ENCODE data around the gene DNAAF3. TPM values are rescaled to one million over a fixed set of nuclear protein-coding genes. Genes with fewer than 3 reads are reported as not detected.

The DNAAF3 gene
- total RNA-seq, 1 donor from 2014 or later: 0.51 TPM

DNA sequence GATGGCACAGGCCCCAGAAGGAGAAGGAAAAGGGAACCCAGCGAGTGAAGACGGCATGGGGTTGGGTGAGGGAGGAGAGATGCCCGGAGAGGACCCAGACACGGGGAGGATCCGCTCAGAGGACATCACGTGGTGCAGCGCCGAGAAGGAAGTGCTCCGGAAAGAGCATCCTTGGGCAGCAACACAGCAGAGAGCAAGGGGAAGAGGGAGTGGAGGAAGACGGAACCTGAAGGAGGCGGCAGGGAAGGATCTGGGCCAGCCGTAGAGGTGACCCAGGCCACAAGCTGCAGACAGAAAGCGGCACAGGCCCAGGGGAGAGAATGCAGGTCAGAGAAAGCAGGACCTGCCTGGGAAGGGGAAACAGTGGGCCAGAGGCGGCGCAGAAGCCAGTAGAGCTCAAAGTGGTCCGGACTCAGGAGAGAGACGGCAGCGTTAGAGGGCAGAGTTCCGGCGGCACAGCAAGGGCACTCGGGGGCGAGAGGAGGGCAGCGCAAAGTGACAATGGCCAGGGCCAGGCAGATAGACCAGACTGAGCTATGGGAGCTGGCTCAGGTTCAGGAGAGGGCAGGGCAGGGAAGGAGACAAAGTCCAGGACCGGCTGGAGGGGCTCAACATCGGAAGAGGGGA, 50.1 kb downstream of the DNAAF3 start:
- DNase-seq: peak; percentile 71

DNA sequence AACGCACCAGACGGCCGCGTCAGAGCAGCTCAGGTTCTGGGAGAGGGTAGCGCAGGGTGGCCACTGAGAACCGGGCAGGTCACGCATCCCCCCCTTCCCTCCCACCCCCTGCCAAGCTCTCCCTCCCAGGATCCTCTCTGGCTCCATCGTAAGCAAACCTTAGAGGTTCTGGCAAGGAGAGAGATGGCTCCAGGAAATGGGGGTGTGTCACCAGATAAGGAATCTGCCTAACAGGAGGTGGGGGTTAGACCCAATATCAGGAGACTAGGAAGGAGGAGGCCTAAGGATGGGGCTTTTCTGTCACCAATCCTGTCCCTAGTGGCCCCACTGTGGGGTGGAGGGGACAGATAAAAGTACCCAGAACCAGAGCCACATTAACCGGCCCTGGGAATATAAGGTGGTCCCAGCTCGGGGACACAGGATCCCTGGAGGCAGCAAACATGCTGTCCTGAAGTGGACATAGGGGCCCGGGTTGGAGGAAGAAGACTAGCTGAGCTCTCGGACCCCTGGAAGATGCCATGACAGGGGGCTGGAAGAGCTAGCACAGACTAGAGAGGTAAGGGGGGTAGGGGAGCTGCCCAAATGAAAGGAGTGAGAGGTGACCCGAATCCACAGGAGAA, 50.9 kb downstream of the DNAAF3 start:
- DNase-seq: no peak

GRCh38 chr19:55114566-55115145, 51.8 kb downstream of the DNAAF3 start:
- no peak for DNase-seq

DNA sequence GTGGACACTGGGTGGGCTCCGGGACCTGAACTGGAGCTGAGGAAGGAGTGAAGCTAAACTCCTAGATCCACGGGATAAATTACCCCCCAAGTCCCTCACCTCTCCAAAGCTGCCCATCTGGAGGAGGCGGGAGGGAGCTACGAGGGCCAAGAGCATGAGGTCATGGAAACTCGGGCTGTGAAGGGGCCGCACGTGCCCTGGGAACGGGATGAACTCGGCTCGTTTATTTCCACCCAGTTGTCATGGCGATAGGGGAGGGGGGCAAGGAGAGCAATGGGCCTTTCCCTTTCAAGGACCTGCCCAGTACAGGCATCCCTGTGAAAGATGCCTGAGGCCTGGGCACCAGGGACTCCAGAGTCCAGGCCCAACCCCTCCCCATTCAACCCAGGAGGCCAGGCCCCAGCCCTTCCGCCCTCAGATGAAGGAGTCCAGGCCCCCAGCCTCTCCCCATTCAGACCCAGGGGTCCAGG, 52.8 kb downstream of the DNAAF3 start:
- peak; percentile 98 for DNase-seq

DNA sequence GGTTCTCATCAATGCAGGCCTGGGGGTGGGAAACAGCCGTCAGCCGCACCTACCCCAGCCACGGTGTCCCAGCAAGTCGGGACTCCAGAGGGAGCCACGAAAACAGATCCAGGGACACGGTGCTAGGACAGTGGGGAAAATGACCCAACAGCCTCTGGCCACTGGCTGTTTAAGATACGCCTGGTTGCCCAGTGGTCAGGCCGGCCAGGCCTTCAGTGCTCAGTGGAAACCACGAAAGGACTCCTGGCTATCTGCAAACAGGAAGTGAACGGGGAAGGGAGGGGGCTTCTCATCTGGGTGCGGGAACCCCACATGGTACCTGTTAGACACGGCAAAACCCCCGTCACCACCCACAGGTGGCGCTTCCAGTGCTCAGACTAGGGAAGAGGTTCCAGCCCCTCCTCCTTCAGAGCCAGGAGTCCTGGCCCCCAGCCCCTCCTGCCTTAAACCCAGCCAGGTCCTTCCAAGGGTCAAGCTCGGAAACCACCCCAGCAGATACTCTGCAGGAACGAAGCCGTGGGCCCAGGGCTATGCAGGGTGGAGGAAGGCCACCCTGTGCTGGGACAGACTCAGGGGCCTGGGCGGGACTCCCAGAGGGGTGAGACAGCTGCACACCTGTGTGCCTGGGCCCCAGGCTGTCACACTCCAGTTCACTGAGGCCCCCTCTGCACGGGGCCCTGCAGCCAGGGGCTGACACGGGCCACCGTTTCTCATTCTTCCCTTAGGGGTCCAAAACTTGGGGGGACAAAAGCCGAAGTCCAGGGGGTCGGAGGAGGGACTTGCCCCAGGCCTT, 53.4 kb downstream of the DNAAF3 start:
- DNase-seq: peak; percentile 50

DNA sequence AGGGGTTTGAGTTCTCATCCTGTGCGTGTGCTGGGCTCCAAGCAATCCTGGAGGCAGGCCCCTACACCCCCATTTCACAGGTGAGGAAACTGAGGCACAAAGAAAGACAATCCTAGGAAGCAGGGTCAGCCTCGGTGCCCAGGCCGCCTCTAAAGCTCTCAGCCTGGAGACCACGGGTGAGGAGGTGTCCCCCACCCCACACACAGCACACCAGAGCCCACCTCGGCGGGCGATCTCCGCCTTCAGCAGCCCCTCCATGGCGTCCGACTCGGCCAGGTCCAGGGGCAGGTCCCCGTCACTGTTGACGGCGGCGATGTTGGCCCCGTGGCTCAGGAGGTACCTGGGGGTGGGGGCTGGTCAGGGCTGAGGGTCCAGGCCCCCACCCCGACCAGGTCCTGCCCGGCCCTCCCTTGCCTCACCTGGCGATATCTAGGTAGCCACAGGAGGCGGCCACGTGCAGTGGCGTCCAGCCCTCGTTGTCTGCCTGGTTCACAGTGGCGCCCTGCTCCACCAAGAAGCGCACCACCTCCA, 54.1 kb downstream of the DNAAF3 start:
- no peak for DNase-seq

- no peak for DNase-seq
Observed at GRCh38 chr19:55111238-55111831, 55.1 kb downstream of the DNAAF3 start.

DNA sequence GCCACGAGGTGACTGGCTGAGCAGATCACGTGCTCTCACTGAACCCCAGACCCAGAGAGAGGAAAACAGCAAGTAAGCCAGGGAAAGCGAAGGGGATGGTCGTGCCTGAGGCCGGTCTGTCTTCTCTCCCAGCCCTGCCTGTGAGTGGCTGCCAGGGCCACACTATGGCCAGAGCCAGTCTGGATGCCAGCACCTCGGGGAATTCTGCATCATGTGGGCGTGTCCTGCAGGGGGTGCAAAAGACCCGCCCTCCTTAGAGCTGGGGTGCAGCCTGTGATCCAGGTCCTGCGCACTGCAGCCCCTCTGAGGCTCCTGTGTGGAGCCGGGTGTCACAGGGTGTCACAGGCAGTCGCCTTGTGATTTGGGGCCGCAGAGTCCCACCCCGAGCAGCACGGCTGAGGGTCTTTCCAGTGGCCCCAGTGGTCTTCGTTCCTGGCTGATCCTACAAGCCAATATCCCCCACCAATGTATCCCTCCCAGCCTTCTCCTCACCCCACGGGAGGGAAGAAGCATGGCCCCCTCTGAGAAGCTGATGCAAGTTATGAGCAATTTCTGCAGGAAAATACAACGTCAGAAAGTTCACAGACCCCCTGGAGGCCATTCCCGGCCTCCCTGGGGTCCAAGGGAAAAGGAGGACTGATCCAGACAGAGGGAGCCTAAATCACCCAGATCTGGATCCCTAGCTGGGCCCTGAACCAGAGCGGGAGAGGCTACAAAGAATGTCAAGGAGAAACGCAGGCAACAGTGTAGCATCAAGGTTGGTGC, 56.7 kb downstream of the DNAAF3 start:
- no peak for DNase-seq

Small RNA genes lying within 50 kb of the gene (small RNA-seq; reads per million reads assigned to genes)
- not detected for gene MIR7975 (ENCODE audit: low replicate concordance)
- gene RF01210 (ENCODE audit: low replicate concordance): not detected

Other genes with a start within 250 kb of the DNAAF3 start
- not detected for gene NLRP7, start 219.1 kb downstream of the DNAAF3 start, total RNA-seq
- 7.3 TPM for gene NLRP2, start 200.2 kb downstream of the DNAAF3 start, total RNA-seq
- 0.21 TPM for gene GP6, start 128.3 kb downstream of the DNAAF3 start, total RNA-seq
- gene RDH13, start 103.5 kb downstream of the DNAAF3 start, total RNA-seq: 36.2 TPM
- 76.8 TPM for gene EPS8L1, start 90.7 kb downstream of the DNAAF3 start, total RNA-seq
- gene PPP1R12C, start 49.0 kb downstream of the DNAAF3 start, total RNA-seq: 48.4 TPM
- 338 TPM for gene TNNT1, start 17.4 kb downstream of the DNAAF3 start, total RNA-seq
- gene TNNI3, start 8.9 kb downstream of the DNAAF3 start, total RNA-seq: 1.7 TPM
- not detected for gene SYT5, start 13.7 kb upstream of the DNAAF3 start, total RNA-seq
- gene PTPRH, start 42.9 kb upstream of the DNAAF3 start, total RNA-seq: 3.9 TPM
- gene TMEM86B, start 62.1 kb upstream of the DNAAF3 start, total RNA-seq: 0.72 TPM
- gene PPP6R1, start 92.4 kb upstream of the DNAAF3 start, total RNA-seq: 33.4 TPM
- gene HSPBP1, start 113.5 kb upstream of the DNAAF3 start, total RNA-seq: 27.5 TPM
- 5.0 TPM for gene BRSK1, start 117.4 kb upstream of the DNAAF3 start, total RNA-seq
- not detected for gene TMEM150B, start 158.7 kb upstream of the DNAAF3 start, total RNA-seq
- gene KMT5C, start 173.3 kb upstream of the DNAAF3 start, total RNA-seq: 13.3 TPM
- 0.72 TPM for gene COX6B2, start 188.1 kb upstream of the DNAAF3 start, total RNA-seq
- gene GARIN5B, start 196.6 kb upstream of the DNAAF3 start, total RNA-seq: not detected
- not detected for gene IL11, start 203.8 kb upstream of the DNAAF3 start, total RNA-seq
- not detected for gene TMEM190, start 210.2 kb upstream of the DNAAF3 start, total RNA-seq
- gene TMEM238, start 217.7 kb upstream of the DNAAF3 start, total RNA-seq: 4.2 TPM
- 453 TPM for gene RPL28, start 219.3 kb upstream of the DNAAF3 start, total RNA-seq
- gene UBE2S, start 241.2 kb upstream of the DNAAF3 start, total RNA-seq: 20.7 TPM

All from tongue (tissue), 3 donors.